IMR-90 (cell line): ENCODE measurements around the gene LDLRAD4. TPM values are rescaled to one million over a fixed set of nuclear protein-coding genes. Genes with fewer than 3 reads are reported as not detected.

ENCODE experiments used
- ATAC-seq: fragments of 200-7000 bp; cut with Tn5 transposase; 2 replicates; pipeline ENCODE4 v1.9.1; 2020; ENCODE audit warnings: low read depth, mild to moderate bottlenecking, moderate library complexity
- BruUV-seq: library from RNA; stranded (reverse); fragments of 400-500 nt; replicated peaks from 2 replicates; lab custom pipeline; 2021; lab: Mats Ljungman, UMichigan
- CTCF ChIA-PET: fragments of 300-600 bp; formaldehyde crosslinking; extraction: SDS; loops from one replicate; lab custom pipeline; 2021; ENCODE audit warnings: antibody characterized with exemption; lab: Yijun Ruan, JAX
- POLR2A ChIA-PET: fragments of 300-600 bp; sonication (Branson Sonifier 250); formaldehyde crosslinking; loops from one replicate; lab custom pipeline; 2022; ENCODE audit warnings: antibody characterized with exemption; ENCODE audit not compliant: unreplicated experiment; lab: Charles Lee
- DNase-seq: peaks from one replicate; pipeline ENCODE4 v3.0.0; 2013
- H2AFZ ChIP-seq: replicated peaks from 2 replicates; pipeline ENCODE3; 2013; ENCODE audit warnings: low read length, mild to moderate bottlenecking; ENCODE audit not compliant: poor library complexity
- H2AK5ac ChIP-seq: 2 replicates; pipeline ENCODE4 v1.6.1; 2013; ENCODE audit warnings: low read depth, low read length, inconsistent platforms
- H2AK9ac ChIP-seq: replicated peaks from 2 replicates; pipeline ENCODE3; 2013; ENCODE audit warnings: mild to moderate bottlenecking, low read depth, low read length, moderate library complexity; ENCODE audit not compliant: poor library complexity
- H2BK120ac ChIP-seq: 2 replicates; pipeline ENCODE4 v1.6.1; 2013; ENCODE audit warnings: low read depth, low read length, inconsistent platforms
- H2BK15ac ChIP-seq: 3 replicates; pipeline ENCODE4 v1.6.1; 2013; ENCODE audit warnings: low read depth, low read length, inconsistent platforms
- H2BK20ac ChIP-seq: 2 replicates; pipeline ENCODE4 v1.6.1; 2013; ENCODE audit warnings: low read depth, mild to moderate bottlenecking, inconsistent platforms, low read length, moderate library complexity
- H2BK5ac ChIP-seq: 2 replicates; pipeline ENCODE4 v1.6.1; 2013; ENCODE audit warnings: mild to moderate bottlenecking, low read depth, low read length, inconsistent platforms; ENCODE audit not compliant: poor library complexity, severe bottlenecking
- H3K14ac ChIP-seq: replicated peaks from 2 replicates; pipeline ENCODE4 v1.6.1; 2013; ENCODE audit warnings: low read depth, low read length, inconsistent platforms
- H3K18ac ChIP-seq: 2 replicates; pipeline ENCODE4 v1.6.1; 2013; ENCODE audit warnings: low read depth, low read length, control low read depth
- H3K23ac ChIP-seq: 2 replicates; pipeline ENCODE4 v1.6.1; 2013; ENCODE audit warnings: low read depth, low read length, inconsistent platforms
- H3K27ac ChIP-seq: 2 replicates; pipeline ENCODE4 v1.5.1; 2013; ENCODE audit warnings: mild to moderate bottlenecking, control low read depth, low read length; ENCODE audit not compliant: insufficient read depth
- H3K27me3 ChIP-seq: 2 replicates; pipeline ENCODE4 v1.6.1; 2013; ENCODE audit warnings: low read length; ENCODE audit not compliant: control insufficient read depth, insufficient read depth
- H3K36me3 ChIP-seq: 2 replicates; pipeline ENCODE4 v1.6.1; 2013; ENCODE audit warnings: low read length, mixed read lengths; ENCODE audit not compliant: control insufficient read depth, insufficient read depth
- H3K4ac ChIP-seq: 2 replicates; pipeline ENCODE4 v1.6.1; 2013; ENCODE audit warnings: low read depth, low read length, inconsistent platforms
- H3K4me1 ChIP-seq: 2 replicates; pipeline ENCODE4 v1.6.1; 2013; ENCODE audit warnings: low read length, mixed read lengths; ENCODE audit not compliant: control insufficient read depth, insufficient read depth
- H3K4me2 ChIP-seq: 2 replicates; pipeline ENCODE4 v1.6.1; 2013; ENCODE audit warnings: low read depth, mild to moderate bottlenecking, control low read depth, low read length, moderate library complexity
- H3K4me3 ChIP-seq: 2 replicates; pipeline ENCODE4 v1.5.1; 2013; ENCODE audit warnings: low read depth, mild to moderate bottlenecking, control low read depth, low read length, moderate library complexity; ENCODE audit not compliant: insufficient read depth
- H3K56ac ChIP-seq: 2 replicates; pipeline ENCODE4 v1.6.1; 2013; ENCODE audit warnings: low read length, inconsistent platforms; ENCODE audit not compliant: insufficient read depth; ENCODE audit errors: extremely low read depth
- H3K79me1 ChIP-seq, 2 experiments: 2 replicates each; pipeline ENCODE4 v1.6.1; 2013; ENCODE audit warnings: low read length in 2 of 2, inconsistent platforms in 1 of 2, low read depth in 1 of 2
- H3K9ac ChIP-seq: 2 replicates; pipeline ENCODE4 v1.6.1; 2013; ENCODE audit warnings: low read depth, low read length, control low read depth
- H3K9me1 ChIP-seq: 2 replicates; pipeline ENCODE4 v1.6.1; 2013; ENCODE audit warnings: low read length, inconsistent platforms; ENCODE audit not compliant: insufficient read depth
- H3K9me3 ChIP-seq: 2 replicates; pipeline ENCODE4 v1.6.1; 2013; ENCODE audit warnings: low read length; ENCODE audit not compliant: control insufficient read depth, insufficient read depth
- H4K20me1 ChIP-seq: 2 replicates; pipeline ENCODE4 v1.6.1; 2013; ENCODE audit warnings: low read length, inconsistent platforms; ENCODE audit not compliant: insufficient read depth
- H4K5ac ChIP-seq: 2 replicates; pipeline ENCODE4 v1.6.1; 2013; ENCODE audit warnings: mild to moderate bottlenecking, low read depth, low read length, control low read depth
- H4K8ac ChIP-seq, 2 experiments: 2 replicates each; pipeline ENCODE4 v1.6.1; 2013; ENCODE audit warnings: low read depth in 2 of 2, low read length in 2 of 2, control low read depth in 1 of 2, inconsistent platforms in 1 of 2
- H4K91ac ChIP-seq: 2 replicates; pipeline ENCODE4 v1.6.1; 2013; ENCODE audit warnings: low read depth, low read length, inconsistent platforms; ENCODE audit not compliant: insufficient read depth
- BHLHE40 ChIP-seq: fragments of 150-350 bp; IDR thresholded peaks from 2 replicates; pipeline ENCODE4 v1.6.1; 2016; ENCODE audit warnings: mild to moderate bottlenecking, low read depth, low read length
- CEBPB ChIP-seq: IDR thresholded peaks from 2 replicates; pipeline ENCODE4 v1.6.1; 2012; ENCODE audit warnings: low read depth, low read length, improper control_type of control experiment
- CHD1 ChIP-seq: IDR thresholded peaks from 2 replicates; pipeline ENCODE4 v1.6.1; 2012; ENCODE audit warnings: low read depth, low read length, improper control_type of control experiment
- FOS ChIP-seq: fragments of 150-350 bp; IDR thresholded peaks from 2 replicates; pipeline ENCODE4 v1.6.1; 2016; ENCODE audit warnings: low read depth, low read length
- MAFK ChIP-seq: IDR thresholded peaks from 2 replicates; pipeline ENCODE4 v1.6.1; 2012; ENCODE audit warnings: low read depth, low read length, improper control_type of control experiment
- MAZ ChIP-seq: IDR thresholded peaks from 2 replicates; pipeline ENCODE4 v1.6.1; 2012; ENCODE audit warnings: low read depth, mild to moderate bottlenecking, low read length, improper control_type of control experiment, moderate library complexity, borderline replicate concordance
- MXI1 ChIP-seq: IDR thresholded peaks from 2 replicates; pipeline ENCODE4 v1.6.1; 2012; ENCODE audit warnings: low read depth, mild to moderate bottlenecking, low read length, moderate library complexity, borderline replicate concordance
- NFE2L2 ChIP-seq: fragments of 150-350 bp; IDR thresholded peaks from 2 replicates; pipeline ENCODE4 v1.6.1; 2016; ENCODE audit warnings: low read depth, mild to moderate bottlenecking, low read length
- POLR2A ChIP-seq: IDR thresholded peaks from 2 replicates; pipeline ENCODE4 v1.6.1; 2012; ENCODE audit warnings: mild to moderate bottlenecking, low read depth, low read length
- RCOR1 ChIP-seq: IDR thresholded peaks from 2 replicates; pipeline ENCODE4 v1.6.1; 2012; ENCODE audit warnings: mild to moderate bottlenecking, low read length, improper control_type of control experiment; ENCODE audit not compliant: insufficient replicate concordance
- SMC3 ChIP-seq: fragments of 150-350 bp; IDR thresholded peaks from 2 replicates; pipeline ENCODE4 v1.6.1; 2016; ENCODE audit warnings: low read depth, mild to moderate bottlenecking, antibody characterized with exemption, low read length, moderate library complexity
- WGBS, 2 experiments: methylation state at CpG; one replicate each; pipeline versions ENCODE4 v1.1.5 to v1.1.7; 2013; ENCODE audit warnings: missing lambda C conversion rate in 2 of 2; ENCODE audit not compliant: insufficient read length in 1 of 2; ENCODE audit errors: extremely low coverage in 2 of 2; 5-methylcytosine and 5-hydroxymethylcytosine counted together
- dilution Hi-C: fragments of 300-500 bp; cut with HindIII; formaldehyde crosslinking; loops from one replicate; pipeline ENCODE4 v1.14.3; 2018; ENCODE audit warnings: low sequenced_read_pairs; ENCODE audit not compliant: unreplicated experiment
- in situ Hi-C: fragments of 300-500 bp; cut with MboI; formaldehyde crosslinking; loops from 3 replicates; pipeline ENCODE4 v1.14.3; 2019; ENCODE audit warnings: low sequenced_read_pairs, inconsistent platforms, mixed read lengths
- intact Hi-C: fragments of 100-400 bp; cut with micrococcal nuclease; formaldehyde crosslinking; loops from 2 replicates; pipeline ENCODE4 v1.10.0; 2022
- polyA plus RNA-seq, 3 experiments: library from polyadenylated mRNA; depleted of rRNA; stranded (reverse); fragments of >200 nt; gene quantifications; 2 replicates each; pipeline ENCODE4 v1.2.3, GENCODE V29; 2012; ENCODE audit warnings: low replicate concordance in 1 of 3
- total RNA-seq: library from RNA; depleted of rRNA; stranded (reverse); fragments of >200 nt; gene quantifications from 2 replicates; pipeline ENCODE4 v1.2.3, GENCODE V29; 2012
- TF ChIP-seq, protein P1 (sequence below): conservative IDR thresholded peaks from 2 replicates; pipeline ENCODE4 v1.5.1; 2012; ENCODE audit warnings: mild to moderate bottlenecking, low read depth, low read length, improper control_type of control experiment

Gene LDLRAD4
- total and polyA plus RNA-seq, 2 of the 4 experiments (the other 2 are of a cell fraction): not detected

DNA sequence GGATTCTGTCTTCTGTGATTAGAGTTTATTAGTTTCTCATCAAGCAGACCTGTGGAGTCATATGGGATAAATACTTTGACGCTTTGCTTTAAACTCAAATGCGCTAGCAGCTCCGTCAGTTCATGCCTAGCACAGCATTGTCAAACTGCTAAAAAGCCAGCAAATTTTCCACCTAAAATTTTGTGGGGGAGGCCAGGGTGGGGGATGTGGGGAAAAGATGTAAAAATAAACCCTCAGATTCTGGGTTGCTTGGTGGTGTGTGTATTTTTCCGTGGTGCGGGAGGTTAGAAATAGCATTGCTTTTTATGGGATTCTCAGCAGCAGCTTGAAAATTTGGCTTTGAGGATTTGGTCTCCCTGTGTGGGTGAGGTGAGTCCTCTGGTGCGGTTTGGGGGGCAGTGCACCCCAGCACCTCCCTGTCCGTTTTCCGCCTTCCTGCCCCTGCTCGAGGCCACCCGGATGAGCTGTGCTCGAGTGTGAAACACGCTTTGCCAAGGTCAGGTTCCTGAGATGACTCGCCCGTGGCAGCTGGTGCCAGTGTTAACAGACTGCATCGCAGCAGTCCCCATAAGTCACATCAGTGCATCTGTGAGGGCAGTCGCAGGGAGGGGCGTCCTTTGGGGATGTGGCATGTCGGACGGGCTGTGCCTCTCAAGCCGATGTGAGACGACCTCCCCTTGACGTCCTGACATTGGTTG lies 65.9 kb downstream of the LDLRAD4 start:
- H3K79me1 ChIP-seq: no peaks in the 10 kb centered on the region
- in situ Hi-C loops: no loop called here
- ATAC-seq: no peak

More for the DNA sequence above, 65.9 kb downstream of the LDLRAD4 start:
- Histone ChIP-seq H2AK5ac (no peak overlapping the region), H3K56ac (no peak overlapping the region), H3K14ac (no peak overlapping the region), H4K8ac (no peak overlapping the region), H4K91ac (no peak overlapping the region), H3K27me3 (no peaks in the 10 kb centered on the region; the same call in 1 of the 2 replicates), H2BK20ac (no peak overlapping the region), H4K20me1 (no peaks in the 10 kb centered on the region), H3K9ac (no peak overlapping the region), H3K4me3 (no peak overlapping the region), H2AFZ (no peak overlapping the region), H3K9me3 (no peaks in the 10 kb centered on the region; the same call in 1 of the 2 replicates), H3K9me1 (no peaks in the 10 kb centered on the region), H4K5ac (no peak overlapping the region), H3K18ac (no peak overlapping the region), H2BK5ac (no peak overlapping the region), H2BK15ac (no peak overlapping the region), H3K23ac (no peak overlapping the region), H3K27ac (no peak overlapping the region), H3K4ac (no peak overlapping the region), H3K36me3 (no peaks in the 10 kb centered on the region), H2BK120ac (no peak overlapping the region), H3K4me1 (no peaks in the 10 kb centered on the region), H3K4me2 (no peak overlapping the region), H2AK9ac (no peak overlapping the region)
- dilution Hi-C loops: no loop called here
- no peak for DNase-seq
- WGBS, 2 experiments: 70% methylated on average over 9 of the region's 22 CpGs; no CpG with 5 or more reads in 1 of the 2 experiments
- ChIA-PET POLR2A (no interaction called here), CTCF (no interaction called here)
- intact Hi-C loops: no loop called here
- BruUV-seq: no TSS peak
- TF ChIP-seq POLR2A (no peak), MAZ (no peak), FOS (no peak), SMC3 (no peak), RCOR1 (no peak), BHLHE40 (no peak), CEBPB (no peak), MXI1 (no peak), CHD1 (no peak), MAFK (no peak), NFE2L2 (no peak)
- TF ChIP-seq, protein P1, sequence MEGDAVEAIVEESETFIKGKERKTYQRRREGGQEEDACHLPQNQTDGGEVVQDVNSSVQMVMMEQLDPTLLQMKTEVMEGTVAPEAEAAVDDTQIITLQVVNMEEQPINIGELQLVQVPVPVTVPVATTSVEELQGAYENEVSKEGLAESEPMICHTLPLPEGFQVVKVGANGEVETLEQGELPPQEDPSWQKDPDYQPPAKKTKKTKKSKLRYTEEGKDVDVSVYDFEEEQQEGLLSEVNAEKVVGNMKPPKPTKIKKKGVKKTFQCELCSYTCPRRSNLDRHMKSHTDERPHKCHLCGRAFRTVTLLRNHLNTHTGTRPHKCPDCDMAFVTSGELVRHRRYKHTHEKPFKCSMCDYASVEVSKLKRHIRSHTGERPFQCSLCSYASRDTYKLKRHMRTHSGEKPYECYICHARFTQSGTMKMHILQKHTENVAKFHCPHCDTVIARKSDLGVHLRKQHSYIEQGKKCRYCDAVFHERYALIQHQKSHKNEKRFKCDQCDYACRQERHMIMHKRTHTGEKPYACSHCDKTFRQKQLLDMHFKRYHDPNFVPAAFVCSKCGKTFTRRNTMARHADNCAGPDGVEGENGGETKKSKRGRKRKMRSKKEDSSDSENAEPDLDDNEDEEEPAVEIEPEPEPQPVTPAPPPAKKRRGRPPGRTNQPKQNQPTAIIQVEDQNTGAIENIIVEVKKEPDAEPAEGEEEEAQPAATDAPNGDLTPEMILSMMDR: no peak
